Nephron progenitor cell (in vitro differentiated cells): ENCODE data around the gene GALNS.
"Not testable (repeated sequence)": the region's sequence is repeated elsewhere in the genome, so short reads cannot be mapped to it uniquely, and the experiment has no call there.

Experiments
- DNase-seq: peaks from one replicate; pipeline ENCODE4 v3.0.0; 2021
- H3K27ac Mint-ChIP-seq: 2 replicates; pipeline ENCODE4 v1.8.0; 2021; ENCODE audit warnings: mild to moderate bottlenecking, moderate library complexity, mixed read lengths
- H3K27me3 Mint-ChIP-seq: 2 replicates; pipeline ENCODE4 v1.8.0; 2021; ENCODE audit warnings: mild to moderate bottlenecking, low read depth, mixed read lengths; ENCODE audit not compliant: poor library complexity
- H3K36me3 Mint-ChIP-seq: 2 replicates; pipeline ENCODE4 v1.8.0; 2021; ENCODE audit warnings: low read depth, mixed read lengths
- H3K4me1 Mint-ChIP-seq: 2 replicates; pipeline ENCODE4 v1.8.0; 2021; ENCODE audit warnings: mixed read lengths
- H3K4me3 Mint-ChIP-seq: 2 replicates; pipeline ENCODE4 v1.8.0; 2021; ENCODE audit warnings: mild to moderate bottlenecking, moderate library complexity, mixed read lengths
- H3K9me3 Mint-ChIP-seq: 2 replicates; pipeline ENCODE4 v1.8.0; 2021; ENCODE audit warnings: mild to moderate bottlenecking, moderate library complexity, mixed read lengths
- TF ChIP-seq, protein P1 (sequence below): fragments of 200-600 bp; sonication (generic); IDR thresholded peaks from 2 replicates; pipeline ENCODE4 v1.5.0; 2021; ENCODE audit warnings: antibody characterized with exemption

GALNS gene

DNA sequence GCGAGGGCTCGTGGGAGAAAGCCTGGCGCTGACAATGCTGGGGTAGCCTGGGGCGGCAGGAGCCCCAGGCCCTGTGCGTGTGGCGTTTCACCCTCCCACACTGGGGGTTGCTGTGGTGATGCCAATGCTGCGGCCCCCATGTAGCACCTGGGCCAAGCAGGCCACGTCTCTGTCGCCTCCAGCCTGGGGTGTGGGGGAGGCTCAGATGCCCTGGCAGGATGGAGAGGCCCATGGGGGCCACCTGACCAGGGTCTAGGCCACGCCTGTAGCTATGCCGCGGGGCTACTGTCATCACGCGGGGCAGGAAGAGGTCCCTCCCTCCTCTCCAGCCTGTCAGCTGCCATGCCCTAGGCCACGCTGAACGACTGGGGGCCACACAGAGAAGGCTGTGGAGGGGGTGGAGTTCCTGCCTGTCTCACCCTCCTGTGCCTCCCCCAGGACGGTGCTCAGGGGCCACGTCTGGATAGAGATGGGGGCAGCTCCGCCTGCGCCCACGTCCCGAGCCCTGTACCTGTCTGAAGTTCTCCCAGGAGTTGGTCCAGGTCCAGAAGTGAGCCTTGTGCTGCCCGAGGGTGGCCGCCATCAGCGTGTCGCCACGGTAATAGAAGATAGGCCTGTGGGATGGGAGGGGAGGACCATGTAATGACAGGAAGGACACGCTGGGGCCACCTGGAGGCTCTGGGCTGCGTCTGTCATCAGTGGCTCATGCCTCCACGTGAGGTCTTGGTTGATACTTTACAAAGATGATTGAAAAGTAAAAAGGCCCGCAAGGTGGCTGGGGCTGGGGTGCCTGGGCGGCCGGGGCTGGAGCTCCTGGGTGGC, 32.3 kb downstream of the GALNS start:
- H3K27ac Mint-ChIP-seq, result no peak overlapping the region
- no peaks in the 10 kb centered on the region for H3K9me3 Mint-ChIP-seq
- TF ChIP-seq, protein P1, sequence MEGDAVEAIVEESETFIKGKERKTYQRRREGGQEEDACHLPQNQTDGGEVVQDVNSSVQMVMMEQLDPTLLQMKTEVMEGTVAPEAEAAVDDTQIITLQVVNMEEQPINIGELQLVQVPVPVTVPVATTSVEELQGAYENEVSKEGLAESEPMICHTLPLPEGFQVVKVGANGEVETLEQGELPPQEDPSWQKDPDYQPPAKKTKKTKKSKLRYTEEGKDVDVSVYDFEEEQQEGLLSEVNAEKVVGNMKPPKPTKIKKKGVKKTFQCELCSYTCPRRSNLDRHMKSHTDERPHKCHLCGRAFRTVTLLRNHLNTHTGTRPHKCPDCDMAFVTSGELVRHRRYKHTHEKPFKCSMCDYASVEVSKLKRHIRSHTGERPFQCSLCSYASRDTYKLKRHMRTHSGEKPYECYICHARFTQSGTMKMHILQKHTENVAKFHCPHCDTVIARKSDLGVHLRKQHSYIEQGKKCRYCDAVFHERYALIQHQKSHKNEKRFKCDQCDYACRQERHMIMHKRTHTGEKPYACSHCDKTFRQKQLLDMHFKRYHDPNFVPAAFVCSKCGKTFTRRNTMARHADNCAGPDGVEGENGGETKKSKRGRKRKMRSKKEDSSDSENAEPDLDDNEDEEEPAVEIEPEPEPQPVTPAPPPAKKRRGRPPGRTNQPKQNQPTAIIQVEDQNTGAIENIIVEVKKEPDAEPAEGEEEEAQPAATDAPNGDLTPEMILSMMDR, result no peak
- peaks cover 2% of the 10 kb centered on the region for H3K27me3 Mint-ChIP-seq
- peaks cover 4% of the 10 kb centered on the region for H3K36me3 Mint-ChIP-seq
- H3K4me3 Mint-ChIP-seq, result no peak overlapping the region
- DNase-seq, result no peak
- H3K4me1 Mint-ChIP-seq, result no peaks in the 10 kb centered on the region

GRCh38 chr16:88823646-88824045, 33.1 kb downstream of the GALNS start:
- H3K27ac Mint-ChIP-seq, H3K4me3 Mint-ChIP-seq, H3K4me1 Mint-ChIP-seq, DNase-seq, H3K36me3 Mint-ChIP-seq, H3K9me3 Mint-ChIP-seq, H3K27me3 Mint-ChIP-seq: not testable (repeated sequence)

GRCh38 chr16:88822281-88823040, 34.3 kb downstream of the GALNS start:
- Mint-ChIP-seq H3K27me3 (no peaks in the 10 kb centered on the region), H3K4me3 (no peak overlapping the region), H3K36me3 (peaks cover 4% of the 10 kb centered on the region), H3K4me1 (peaks cover 9% of the 10 kb centered on the region), H3K27ac (no peak overlapping the region), H3K9me3 (no peaks in the 10 kb centered on the region)
- no peak for DNase-seq
- TF ChIP-seq, protein P1, result no peak

DNA sequence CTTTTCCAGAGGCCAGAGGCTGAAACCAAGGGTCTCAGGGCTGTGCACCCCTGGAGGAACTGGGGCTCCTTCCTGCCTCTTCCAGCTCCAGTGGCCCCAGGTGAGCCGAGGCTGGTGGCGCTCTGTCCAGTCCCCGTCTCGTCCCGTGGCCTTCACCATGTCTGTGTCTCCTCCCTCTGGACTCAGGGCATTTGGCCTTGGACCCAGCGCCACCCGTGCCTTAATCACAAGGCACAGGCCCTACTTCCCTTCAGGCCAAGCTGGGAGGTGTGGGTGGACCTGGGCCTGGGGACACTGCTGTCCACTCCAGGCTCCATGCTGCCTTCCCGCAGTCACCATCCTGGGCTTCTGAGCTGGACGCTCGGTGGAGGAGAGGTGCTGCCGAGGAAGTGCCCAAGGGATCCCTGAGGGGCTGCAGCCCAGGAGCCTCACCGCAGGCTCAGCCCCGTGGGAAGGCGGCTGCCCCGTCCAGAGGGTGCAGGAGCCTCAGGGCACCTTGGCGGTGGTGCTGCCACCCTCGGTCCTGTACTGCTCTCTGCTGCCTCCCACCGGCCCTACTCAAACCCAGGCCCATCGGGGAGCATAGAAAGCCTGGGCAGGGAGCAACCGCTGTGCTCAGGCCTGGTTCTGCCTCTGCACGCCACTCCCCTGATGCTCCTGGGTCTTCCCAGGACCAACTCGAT, 35.4 kb downstream of the GALNS start:
- Mint-ChIP-seq H3K27me3 (no peaks in the 10 kb centered on the region), H3K36me3 (peaks cover 4% of the 10 kb centered on the region), H3K9me3 (no peaks in the 10 kb centered on the region), H3K27ac (no peak overlapping the region), H3K4me3 (no peak overlapping the region), H3K4me1 (peaks cover 9% of the 10 kb centered on the region)
- DNase-seq, result no peak
- TF ChIP-seq, protein P1, result no peak

GRCh38 chr16:88820385-88821025, 36.2 kb downstream of the GALNS start:
- Mint-ChIP-seq H3K9me3 (no peaks in the 10 kb centered on the region), H3K4me1 (peaks cover 9% of the 10 kb centered on the region), H3K27me3 (no peaks in the 10 kb centered on the region), H3K4me3 (no peak overlapping the region), H3K27ac (no peak overlapping the region), H3K36me3 (peaks cover 4% of the 10 kb centered on the region)
- TF ChIP-seq, protein P1, result no peak
- no peak for DNase-seq

- H3K36me3 Mint-ChIP-seq, result peaks cover 4% of the 10 kb centered on the region
- no peak overlapping the region for H3K4me3 Mint-ChIP-seq
- no peaks in the 10 kb centered on the region for H3K9me3 Mint-ChIP-seq
- peaks cover 9% of the 10 kb centered on the region for H3K4me1 Mint-ChIP-seq
- H3K27ac Mint-ChIP-seq, result no peak overlapping the region
- DNase-seq, result no peak
- H3K27me3 Mint-ChIP-seq, result no peaks in the 10 kb centered on the region
- TF ChIP-seq, protein P1, result no peak
Measured at GRCh38 chr16:88819126-88819525, 37.6 kb downstream of the GALNS start.
